NCI-H2196 (cell line): Measurements from ENCODE around the gene TARBP2.

ENCODE experiments used
- DNase-seq: peaks from one replicate; lab custom pipeline; 2025; ENCODE audit not compliant: unreplicated experiment; lab: John Stamatoyannopoulos, UW

TARBP2 gene

DNA sequence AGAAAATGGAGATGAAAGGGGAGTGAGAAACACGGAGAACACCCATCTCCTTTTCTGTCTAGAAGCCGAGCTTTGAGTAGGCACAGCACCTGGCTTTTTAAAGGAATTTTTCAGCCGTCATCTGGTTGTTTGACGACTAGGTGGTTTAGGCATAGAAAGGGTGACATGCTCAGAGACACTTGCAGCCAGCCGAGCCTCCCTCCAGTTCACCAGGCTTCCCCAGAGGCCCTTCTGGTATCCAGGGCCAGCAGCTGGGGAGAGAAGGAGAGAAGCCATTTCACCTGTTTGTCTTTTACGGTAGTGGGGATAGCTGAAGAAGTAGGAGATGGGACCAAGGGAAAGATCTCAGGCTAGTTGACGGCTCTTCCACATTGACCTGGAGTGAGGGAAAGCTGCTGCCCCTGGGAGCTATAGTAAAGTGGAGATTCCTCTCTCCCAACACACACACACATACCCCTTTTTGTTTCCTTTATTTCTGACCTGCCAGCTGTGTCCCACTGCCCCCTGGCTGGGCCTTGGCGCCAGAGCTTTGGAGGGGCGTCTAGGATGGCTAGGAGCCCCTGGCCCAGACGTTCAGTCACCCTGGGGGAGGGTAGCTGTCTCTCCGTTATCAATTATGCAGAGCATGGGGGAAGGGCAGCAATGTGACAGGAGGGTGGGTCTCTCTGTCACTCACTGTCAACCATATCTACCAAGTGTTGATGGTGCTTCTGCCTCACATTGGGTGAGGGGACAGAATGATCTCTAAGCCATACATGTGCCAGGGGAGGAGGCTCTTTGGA lies 7.3 kb upstream of the TARBP2 start:
- no peak for DNase-seq

DNA sequence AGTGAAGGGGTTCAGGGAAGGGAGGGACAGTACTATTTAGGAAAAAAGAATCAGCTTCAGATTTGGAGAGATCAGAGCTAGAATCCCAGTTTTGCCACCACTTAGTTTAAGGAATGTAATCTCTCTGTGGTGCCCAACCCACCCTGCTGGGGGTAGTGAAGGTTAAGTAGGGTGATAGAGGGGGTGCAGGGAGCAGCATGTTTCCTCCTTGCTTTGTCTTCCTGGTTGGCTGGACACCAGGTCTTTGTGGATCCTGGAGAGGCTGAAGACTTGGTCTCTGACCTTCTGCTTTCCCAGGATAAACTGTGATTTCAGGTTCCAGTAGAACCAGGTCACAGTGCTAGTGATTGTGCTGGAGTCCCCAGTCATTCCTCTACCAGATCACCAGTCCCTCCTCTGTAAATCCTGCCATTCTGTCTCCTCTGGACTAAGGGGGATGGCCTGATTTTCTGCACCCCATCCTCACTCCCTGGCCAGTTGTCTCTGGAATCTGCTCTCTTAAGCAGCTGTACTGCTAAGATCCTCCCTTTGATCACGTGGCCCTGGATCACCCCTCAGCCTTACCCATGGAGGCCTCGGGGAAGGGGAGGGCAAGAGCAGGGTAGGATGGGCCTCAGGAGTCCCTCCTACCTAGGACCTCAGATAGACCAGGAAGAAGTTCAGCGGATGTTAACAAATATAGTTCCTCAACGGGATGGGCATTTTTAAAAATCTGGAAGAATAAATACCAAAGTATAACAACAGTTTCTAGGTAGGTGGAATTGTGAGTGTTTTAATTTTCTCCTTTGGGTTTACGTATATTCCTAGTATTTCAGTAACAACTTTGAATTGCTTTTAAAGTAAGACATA lies 5.0 kb upstream of the TARBP2 start:
- peak; percentile 19 for DNase-seq

DNA sequence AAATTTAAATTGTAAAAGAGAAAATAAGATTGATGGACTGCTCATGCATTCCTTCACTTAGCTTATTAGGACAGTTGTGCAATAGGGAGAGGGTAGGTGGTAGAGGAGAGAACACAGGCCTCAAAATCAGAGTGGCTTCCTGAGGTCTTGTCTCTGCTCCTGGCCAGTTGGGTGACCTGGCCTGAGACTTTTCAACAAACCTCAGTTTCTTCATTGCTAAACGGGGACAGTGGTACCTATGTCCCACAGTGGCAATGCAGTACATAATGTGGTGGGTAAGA lies 4.4 kb upstream of the TARBP2 start:
- DNase-seq = no peak

DNA sequence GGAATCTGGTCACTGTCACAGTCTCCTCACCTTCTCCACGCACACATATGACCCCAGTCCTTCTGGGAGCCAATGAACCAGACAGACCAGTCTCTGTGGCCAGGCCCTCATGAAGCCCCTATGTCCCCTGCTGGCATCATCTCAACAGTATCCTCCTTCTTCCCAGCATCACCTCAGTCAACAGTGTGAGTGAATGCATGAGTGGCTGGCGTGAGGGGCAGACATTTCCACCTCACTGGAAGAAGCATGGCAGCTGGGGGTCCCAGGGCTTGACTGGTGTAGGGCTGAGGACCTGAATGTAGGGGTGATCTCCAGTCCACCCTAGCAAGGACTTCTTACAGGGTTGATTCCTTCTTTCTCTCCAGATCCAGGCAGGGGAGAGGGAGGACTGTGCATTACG lies 3.6 kb upstream of the TARBP2 start:
- DNase-seq = no peak

DNA sequence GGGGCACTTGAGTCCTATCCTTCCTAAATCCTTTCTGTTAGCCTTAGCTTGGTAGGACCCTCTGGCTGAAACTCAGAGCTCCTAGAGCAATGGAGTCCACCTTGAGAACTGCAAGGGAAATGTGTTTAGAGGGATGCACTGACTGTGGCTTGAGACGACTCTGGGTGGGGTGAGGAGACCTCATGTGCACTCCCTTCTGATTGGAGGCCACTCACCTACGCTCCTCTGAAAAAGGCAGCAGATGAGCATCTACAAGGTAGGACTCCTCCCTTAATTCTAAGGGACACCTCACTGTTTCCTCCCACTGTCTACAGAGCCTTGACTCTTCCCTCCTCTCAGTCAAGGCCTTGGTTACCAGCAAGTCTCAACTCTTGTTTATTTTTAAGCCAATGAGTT lies 2.9 kb upstream of the TARBP2 start:
- DNase-seq = no peak

DNA sequence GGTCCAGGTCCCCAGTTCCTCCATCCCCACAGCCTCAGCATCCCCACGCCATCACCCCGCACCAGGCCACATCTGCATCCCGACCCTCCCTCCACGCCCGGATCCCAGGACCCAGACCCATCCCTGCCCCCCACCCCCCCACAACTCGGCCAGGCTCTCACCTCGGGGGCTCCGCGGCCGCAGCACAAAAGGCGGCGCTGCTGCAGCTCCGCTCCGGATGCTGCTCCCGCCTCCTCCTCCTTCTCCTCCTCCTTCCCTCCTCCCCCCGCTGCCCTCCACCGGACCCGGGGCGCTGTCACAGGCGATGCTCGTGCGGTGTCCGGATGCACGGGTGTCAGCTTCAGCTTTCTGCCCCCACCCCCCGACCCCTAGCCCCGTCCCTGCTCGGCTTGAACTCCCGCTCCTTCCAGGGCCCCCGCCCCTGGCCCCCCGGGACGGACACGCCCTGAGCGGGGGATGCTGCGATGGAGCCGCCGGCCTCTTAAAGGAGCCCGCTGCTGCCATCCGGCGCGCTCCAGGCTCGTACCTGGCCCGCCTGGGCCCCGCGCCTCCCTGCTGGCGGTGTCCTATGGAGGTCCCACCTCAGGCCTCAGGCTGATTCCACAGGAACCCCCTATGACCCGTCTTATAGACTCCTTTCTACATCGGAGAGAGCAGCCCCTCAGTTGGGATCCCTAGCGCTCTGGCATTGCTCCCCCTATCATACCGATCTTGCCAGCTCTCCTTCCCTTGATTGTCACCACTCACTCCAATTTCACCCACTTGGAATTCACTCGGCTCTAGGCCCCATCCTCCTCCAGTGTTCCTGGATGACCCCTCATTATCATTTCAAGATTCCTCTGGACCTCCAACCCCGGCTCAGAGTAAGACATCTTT lies 1.6 kb upstream of the TARBP2 start, which contains the start of gene MAP3K12:
TSS of gene MAP3K12 (minus strand) at position 193 of the 876 bp plus-strand sequence. CDS start 12,067 bp downstream, outside the sequence.
- peak; percentile 56 for DNase-seq

DNA sequence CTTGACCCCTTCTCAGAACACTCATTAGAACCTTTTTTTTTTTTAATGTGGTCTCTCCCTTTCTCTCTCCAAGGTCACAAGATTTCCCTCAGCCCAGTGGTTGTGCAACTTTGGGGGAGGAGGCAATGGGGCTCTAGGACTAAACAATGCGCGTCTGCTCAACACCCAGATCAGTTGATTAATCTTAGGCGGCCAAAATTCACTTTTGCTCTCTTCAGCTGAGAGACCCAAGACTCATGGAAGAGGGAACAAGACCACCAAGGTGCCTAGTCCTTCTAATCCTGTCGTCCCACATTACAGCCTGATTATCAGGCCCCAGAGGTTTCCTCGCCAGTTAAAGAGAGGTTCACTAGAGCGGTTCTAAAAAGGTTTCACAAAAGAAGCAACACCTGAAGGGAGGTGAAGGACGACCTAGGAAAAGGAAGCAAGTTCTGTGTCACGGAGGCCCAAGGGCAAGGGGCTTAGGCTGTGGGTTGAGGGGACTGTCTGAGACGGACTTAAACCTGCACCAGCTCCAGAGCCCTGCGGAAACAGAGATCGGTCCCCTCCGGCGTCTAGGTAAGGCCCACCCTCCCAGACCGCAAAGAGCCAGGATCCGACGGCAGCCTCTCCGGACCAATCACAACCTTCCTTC lies 824 bp upstream of the TARBP2 start:
- DNase-seq = peak; percentile 45

DNA sequence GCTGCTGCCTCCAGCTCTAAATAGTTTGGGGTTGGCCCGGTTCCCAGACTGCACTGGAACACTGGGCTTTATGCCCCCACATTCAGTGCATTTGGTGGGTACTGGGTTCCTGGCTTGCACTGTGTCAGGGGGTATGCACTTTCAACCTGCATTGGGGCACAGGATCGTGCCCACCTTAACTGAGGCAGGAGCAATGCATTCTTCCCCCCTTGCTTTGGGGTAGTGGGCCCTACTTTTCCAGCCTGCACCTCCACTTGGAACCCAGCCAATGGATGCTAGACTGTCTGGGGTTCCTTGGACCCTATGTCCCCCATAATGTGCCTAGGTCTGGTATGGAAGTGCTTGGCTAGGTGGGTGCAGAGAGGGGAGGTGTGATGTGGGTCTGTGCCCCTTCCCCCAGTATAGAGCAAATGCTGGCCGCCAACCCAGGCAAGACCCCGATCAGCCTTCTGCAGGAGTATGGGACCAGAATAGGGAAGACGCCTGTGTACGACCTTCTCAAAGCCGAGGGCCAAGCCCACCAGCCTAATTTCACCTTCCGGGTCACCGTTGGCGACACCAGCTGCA lies 615 bp downstream of the TARBP2 start:
- DNase-seq = peak; percentile 32

DNA sequence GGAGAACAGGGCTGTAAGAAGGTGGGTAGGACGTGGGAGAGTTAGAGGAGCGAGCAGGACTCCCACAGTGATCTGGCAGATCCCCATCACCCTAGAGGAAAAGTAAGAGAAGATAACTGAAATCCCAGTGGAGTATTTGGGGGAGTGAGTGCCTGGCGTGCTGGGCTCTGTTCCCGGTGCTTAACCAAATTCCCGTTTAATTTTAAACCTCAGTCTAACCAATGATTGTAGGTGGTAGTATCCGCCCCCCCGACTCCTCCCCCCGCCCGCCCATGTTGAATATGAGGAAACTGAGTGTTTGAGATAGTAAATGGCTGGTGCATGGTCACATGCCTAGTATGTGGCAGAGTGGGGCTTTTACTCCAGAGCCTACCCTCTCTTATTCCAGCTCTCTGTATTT lies 1.2 kb downstream of the TARBP2 start:
- no peak for DNase-seq

DNA sequence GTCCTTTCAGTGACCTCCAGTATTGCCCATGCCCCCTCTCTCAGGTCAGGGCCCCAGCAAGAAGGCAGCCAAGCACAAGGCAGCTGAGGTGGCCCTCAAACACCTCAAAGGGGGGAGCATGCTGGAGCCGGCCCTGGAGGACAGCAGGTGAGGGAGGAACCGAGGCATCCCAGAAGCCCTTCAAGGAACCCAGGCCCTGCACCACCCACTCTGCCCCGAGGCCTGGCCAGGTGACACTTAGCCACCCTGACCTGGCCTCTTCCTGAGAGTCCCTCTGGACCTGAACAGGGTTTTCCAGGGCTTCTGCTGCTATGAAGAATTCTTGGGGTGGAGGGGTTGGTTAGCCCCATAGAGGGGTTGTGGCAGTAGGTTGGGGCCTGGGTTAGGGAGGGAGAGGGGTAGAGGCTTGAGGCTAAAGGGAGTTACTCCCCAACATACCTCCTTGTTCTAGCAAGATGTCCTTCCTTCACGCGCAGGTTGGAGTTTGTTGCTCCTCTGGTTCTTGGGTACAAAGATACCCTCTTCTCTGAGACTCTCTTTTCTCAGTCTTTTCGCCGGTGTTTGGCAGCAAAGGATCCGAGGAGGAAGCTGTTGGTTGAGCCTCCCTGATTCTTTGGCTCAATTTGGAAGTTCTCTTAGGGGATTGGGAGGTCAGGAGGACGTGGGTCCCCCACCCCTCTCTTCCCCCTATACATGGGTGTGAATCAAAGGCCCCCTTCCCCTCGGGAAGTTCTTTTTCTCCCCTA lies 2.1 kb downstream of the TARBP2 start:
- DNase-seq = no peak

DNA sequence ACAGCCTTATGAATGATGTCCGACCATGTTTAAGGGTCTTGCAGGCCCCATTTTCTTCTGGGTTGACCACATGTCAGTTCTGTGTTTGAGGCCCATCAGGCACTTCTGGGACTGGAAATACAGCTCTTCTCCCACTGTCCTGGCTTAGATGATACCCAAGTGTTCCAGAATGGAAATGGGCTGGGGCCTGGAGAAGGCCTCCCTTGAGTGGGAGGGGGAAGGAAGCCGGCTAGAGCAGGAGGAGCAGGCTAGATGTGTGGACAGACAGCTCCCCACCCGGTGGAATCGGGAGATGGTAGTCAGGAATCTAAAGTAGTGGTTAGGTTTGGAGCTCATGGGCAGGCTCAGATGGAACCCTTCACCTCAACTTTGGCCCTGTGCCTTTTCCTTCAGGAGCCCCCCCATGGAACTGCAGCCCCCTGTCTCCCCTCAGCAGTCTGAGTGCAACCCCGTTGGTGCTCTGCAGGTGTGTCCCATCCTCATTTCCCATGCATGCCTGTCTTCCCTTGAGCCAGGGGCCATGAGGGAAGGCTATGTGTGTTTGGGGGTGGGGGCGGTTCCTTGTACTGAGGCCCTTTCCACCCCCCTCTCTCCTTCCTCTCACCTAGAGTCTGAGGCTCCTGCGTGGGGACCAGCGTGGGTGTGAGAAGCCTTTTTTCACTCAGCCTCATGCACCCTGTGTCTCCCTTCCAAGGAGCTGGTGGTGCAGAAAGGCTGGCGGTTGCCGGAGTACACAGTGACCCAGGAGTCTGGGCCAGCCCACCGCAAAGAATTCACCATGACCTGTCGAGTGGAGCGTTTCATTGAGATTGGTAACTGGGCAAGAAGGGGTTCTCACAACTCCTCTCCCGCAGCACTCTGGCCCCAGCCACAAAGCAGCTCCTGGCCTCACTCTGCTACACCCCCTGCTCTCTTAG lies 3.2 kb downstream of the TARBP2 start:
- no peak for DNase-seq

DNA sequence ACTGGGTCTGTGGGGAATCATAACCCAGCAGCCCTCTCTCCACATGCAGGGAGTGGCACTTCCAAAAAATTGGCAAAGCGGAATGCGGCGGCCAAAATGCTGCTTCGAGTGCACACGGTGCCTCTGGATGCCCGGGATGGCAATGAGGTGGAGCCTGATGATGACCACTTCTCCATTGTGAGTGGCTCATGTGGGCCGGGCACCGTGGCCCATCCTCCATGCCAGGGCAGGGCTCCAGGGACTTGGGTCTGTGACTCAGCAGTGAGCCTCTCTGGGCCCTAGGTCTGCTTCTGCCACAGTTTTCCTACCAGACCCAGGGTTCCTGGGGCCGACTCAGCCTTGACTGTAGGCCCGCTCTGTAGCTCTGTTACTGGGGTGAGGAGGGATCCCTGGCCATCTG lies 4.0 kb downstream of the TARBP2 start:
- DNase-seq = no peak

DNA sequence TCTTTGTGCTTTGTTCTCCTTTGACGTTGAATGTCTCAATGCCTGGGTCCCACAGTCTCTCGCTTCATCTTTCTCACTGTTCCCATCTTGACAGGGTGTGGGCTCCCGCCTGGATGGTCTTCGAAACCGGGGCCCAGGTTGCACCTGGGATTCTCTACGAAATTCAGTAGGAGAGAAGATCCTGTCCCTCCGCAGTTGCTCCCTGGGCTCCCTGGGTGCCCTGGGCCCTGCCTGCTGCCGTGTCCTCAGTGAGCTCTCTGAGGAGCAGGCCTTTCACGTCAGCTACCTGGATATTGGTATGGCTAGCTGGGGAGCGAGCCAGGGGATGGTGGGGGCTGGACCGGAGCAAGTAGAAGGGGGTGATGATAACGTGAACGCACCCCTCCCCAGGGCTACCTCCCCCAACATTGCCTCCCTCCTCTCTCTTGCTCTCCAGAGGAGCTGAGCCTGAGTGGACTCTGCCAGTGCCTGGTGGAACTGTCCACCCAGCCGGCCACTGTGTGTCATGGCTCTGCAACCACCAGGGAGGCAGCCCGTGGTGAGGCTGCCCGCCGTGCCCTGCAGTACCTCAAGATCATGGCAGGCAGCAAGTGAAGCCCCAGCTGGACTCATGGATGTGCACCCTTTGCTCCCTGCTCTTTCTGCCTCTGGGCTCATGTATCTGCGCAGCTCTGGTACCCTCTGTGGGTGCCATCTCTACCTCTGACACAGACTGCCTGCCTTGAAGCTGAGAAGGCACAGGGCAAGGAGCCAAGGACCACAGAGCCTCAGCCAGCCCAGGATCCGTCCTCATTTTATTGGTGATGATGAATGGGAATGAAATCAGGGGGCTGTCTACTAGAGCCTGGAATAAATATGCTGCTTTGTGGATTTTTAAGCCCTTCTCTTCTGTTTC lies 4.7 kb downstream of the TARBP2 start:
- DNase-seq = no peak

DNA sequence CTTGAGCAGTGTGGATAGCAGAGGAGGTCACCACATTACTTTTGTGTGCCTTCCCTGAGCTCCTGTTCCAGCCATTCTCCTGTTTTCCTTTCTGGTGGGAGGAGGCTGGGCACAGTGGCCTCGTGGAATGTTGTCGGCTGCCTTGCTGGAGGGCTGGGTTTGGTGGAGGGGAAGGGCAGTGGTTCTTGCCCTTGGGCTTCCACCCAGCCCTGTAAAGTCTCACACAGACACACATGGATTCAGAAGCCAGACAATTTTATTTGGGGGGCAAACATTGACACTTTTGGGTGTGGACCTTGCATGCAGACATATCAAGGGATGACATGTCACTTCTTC lies 5.3 kb downstream of the TARBP2 start:
- no peak for DNase-seq

DNA sequence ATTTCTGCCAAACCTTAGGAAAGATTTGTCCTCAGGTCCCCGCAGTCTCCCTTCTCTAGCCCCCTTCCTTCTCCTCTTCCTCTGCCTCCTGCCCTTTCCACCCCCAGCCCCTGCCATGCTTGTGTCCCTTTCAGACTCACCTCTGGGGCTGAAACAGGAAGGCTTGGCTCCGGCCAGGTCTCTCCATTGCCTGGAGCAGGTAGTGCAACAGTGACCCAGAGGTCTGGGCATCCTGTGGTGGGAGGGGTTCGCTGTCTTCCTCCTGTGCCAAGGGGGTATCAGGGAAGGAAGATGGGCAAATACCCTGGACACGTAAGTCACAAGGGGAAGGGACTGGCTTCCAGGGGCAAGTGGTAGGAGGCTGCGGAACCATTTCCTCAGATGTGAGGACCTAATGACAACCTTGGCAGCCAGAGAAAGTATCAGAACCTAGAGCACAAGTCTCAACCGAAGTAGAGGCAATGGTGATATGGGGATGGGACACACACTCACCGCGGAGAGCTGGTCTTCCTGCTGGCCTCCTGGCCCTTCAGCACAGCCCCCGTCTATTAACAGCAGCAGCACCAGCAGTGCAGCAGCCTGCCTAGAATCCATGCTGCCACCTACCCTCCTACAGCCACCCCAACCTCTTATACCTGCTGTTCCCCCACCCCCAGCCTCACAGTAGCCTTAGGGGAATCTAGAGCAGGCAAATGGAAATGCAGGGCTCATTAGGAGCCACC lies 6.0 kb downstream of the TARBP2 start, which contains the start of gene NPFF:
TSS of gene NPFF (minus strand) at position 604 of the 722 bp plus-strand sequence. CDS start at position 594, 10 bp downstream.
- DNase-seq = no peak

DNA sequence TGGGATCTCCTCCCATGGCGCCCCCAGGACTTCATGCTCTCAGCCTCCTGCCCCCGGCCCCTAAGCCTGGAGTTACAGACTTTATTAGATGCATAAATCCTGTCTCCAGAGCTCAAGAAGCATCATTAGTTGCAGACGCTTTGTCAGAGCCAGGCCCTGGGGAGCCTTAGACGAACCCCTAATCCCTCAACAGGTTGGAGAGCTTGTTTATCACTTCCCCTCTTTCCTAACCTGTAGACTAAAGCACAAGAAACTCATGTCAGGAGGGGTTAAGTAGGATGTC lies 6.5 kb downstream of the TARBP2 start:
- DNase-seq = no peak

DNA sequence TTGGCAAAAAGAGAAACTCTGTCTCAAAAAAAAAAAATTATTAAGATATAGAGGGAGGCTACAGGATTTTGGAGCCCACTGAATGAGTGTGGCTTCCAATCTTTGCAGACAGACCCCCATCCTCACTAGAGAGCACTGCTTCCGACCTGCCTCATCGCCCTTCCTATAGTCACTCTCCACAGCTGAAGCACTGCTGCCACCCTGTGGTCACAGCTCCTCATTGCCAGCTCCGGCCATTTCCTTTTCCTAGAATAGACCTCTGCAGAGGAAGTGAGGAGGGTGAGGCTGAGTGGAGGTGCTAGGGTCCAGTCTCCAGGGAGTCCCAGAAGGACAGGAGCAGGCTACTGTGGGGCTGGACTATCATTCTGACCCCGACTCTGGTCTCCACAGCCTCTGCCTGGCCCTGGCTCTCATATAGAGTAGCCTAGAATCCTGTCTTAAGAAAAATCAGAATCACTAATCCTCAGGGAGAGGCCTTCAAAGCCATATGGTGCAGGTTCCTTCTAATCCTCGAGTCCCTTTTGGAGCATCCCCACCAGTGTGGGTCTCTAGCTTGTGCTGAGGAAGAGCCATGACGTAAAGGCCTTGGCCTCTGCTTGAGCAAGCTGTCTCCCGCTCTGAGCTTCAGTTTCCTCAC lies 7.6 kb downstream of the TARBP2 start:
- DNase-seq = peak; percentile 87
